Measurements from ENCODE around the gene KDM4B.

KDM4B gene

DNA sequence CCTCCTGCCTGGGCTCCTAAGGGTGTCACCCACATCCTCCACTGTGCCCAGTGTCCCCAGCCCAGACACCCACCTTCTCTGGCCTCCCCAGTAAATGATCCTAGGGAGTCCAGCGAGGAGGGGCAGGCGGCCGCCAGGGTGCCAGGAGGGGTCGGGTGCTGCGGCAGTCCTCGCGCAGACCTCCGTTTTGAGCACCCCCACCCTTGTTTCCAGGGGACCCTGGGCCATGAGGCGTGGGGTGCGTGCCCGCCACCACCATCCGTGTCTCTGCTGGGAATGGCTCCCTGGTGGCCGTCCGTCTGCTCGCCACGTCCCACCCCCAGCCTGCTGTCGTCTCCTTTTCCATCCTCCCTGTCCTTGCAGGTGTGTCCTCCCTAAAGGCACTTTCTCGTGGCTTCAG, 133.0 kb downstream of the KDM4B start:
- peaks cover 19% of the 10 kb centered on the region for H3K9me3 ChIP-seq (ENCODE audit: control insufficient read depth, low read length)
- no peak overlapping the region for H3K27ac ChIP-seq (ENCODE audit: insufficient read depth, low read length, poor library complexity, severe bottlenecking)
- no peak for DNase-seq
- H3K4me1 ChIP-seq (ENCODE audit: control insufficient read depth, insufficient read depth, low read length, poor library complexity, severe bottlenecking), result no peaks in the 10 kb centered on the region
- H3K4me3 ChIP-seq (ENCODE audit: insufficient read depth, low read depth, low read length, poor library complexity, severe bottlenecking), result no peak overlapping the region
- peaks cover 29% of the 10 kb centered on the region for H3K36me3 ChIP-seq (ENCODE audit: control insufficient read depth, insufficient read depth, low read length)
- no peaks in the 10 kb centered on the region for H3K27me3 ChIP-seq (replicated peaks; ENCODE audit: control insufficient read depth, insufficient read depth, low read length, poor library complexity, severe bottlenecking)

DNA sequence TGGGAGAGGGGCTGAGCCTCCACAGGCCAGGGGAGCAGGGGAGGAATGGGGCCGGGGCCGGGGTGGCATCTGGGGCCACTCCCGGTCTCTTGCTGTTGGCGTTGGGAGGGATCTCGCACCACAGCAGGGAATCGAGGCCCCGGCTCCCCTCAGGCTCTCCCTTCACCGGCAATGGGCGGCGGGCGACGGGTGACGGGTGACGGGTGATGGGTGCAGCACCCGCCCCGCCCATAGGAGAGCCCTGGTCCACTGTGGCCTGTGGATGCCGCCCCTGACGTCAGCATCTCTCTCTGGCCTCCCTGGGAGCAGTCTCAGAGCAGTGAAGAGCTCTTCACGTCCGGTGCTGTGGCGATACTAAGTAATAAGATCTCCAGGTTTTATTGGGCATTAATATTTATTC, 133.6 kb downstream of the KDM4B start:
- DNase-seq, result no peak
- Histone ChIP-seq H3K27ac (ENCODE audit: insufficient read depth, low read length, poor library complexity, severe bottlenecking) (no peak overlapping the region), H3K9me3 (ENCODE audit: control insufficient read depth, low read length) (peaks cover 19% of the 10 kb centered on the region), H3K4me1 (ENCODE audit: control insufficient read depth, insufficient read depth, low read length, poor library complexity, severe bottlenecking) (no peaks in the 10 kb centered on the region), H3K4me3 (ENCODE audit: insufficient read depth, low read depth, low read length, poor library complexity, severe bottlenecking) (no peak overlapping the region), H3K36me3 (ENCODE audit: control insufficient read depth, insufficient read depth, low read length) (peaks cover 26% of the 10 kb centered on the region), H3K27me3 (replicated peaks; ENCODE audit: control insufficient read depth, insufficient read depth, low read length, poor library complexity, severe bottlenecking) (no peaks in the 10 kb centered on the region)

DNA sequence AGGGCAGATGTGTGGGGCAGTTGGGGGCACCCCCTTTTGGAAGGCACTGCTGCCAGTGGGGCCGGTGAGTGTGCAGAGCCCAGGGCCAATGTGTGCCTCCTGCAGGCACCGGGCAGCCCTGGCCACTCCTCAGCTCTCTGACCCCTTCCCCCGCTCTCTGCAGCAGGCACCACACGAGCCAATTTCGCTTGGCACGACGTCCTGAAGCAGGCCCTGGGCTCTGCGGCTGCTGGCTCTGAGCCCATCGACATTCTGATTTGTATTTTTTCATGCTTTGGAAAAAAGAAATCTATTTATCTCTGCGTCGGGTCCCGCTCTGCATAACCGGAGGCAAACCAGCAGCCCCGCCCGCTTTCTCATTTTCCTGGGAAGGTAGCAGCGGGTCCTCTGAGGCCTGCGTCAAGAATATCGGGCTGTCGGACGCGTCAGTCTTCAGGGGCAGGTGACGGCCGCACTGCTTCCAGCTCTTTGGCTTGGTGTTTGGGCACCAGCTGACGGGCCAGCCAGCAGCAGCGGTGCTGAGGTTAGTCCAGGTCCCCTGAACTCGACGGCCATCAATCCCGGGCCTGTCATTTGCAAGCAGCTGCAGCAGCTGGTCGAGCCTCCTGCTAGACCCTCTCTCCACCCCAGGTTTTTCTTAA, 134.3 kb downstream of the KDM4B start:
- no peaks in the 10 kb centered on the region for H3K4me1 ChIP-seq (ENCODE audit: control insufficient read depth, insufficient read depth, low read length, poor library complexity, severe bottlenecking)

DNA sequence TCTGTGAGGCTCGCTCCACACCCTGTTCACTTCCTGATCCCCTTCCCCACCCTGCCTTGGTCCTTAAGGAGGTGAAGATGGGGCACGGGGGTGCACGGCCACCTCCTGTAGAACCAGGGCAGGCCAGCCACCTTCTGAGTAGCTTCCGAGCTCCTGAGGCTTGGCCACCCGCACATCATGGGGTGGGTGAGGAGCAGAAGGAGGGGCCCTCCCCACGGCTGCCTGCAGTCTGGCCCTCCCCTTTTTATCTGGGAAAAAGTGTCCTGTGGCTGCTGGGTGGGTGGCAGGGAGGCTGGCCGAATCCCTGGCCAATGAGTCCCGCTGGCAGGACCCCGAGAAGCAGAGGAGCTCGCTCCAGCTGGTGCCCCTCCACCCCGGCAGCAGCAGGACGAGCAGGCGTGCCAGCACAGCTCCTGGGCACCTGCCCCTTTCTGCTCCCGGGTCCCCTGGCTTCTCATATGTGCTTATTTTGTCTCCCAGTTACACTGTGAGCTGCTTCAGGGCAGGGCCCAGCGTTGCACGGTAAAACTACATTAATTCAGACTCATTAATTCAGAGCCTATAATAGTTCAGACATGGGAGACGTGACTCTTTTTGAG, 135.0 kb downstream of the KDM4B start:
- DNase-seq, result no peak
- Histone ChIP-seq H3K4me1 (ENCODE audit: control insufficient read depth, insufficient read depth, low read length, poor library complexity, severe bottlenecking) (no peaks in the 10 kb centered on the region), H3K27me3 (replicated peaks; ENCODE audit: control insufficient read depth, insufficient read depth, low read length, poor library complexity, severe bottlenecking) (no peaks in the 10 kb centered on the region), H3K9me3 (ENCODE audit: control insufficient read depth, low read length) (peaks cover 11% of the 10 kb centered on the region), H3K36me3 (ENCODE audit: control insufficient read depth, insufficient read depth, low read length) (peaks cover 14% of the 10 kb centered on the region), H3K27ac (ENCODE audit: insufficient read depth, low read length, poor library complexity, severe bottlenecking) (no peak overlapping the region), H3K4me3 (ENCODE audit: insufficient read depth, low read depth, low read length, poor library complexity, severe bottlenecking) (no peak overlapping the region)

More for the DNA sequence above, 134.3 kb downstream of the KDM4B start:
- H3K9me3 ChIP-seq (ENCODE audit: control insufficient read depth, low read length), result peaks cover 18% of the 10 kb centered on the region
- no peak for DNase-seq
- H3K4me3 ChIP-seq (ENCODE audit: insufficient read depth, low read depth, low read length, poor library complexity, severe bottlenecking), result no peak overlapping the region
- no peak overlapping the region for H3K27ac ChIP-seq (ENCODE audit: insufficient read depth, low read length, poor library complexity, severe bottlenecking)
- H3K27me3 ChIP-seq (replicated peaks; ENCODE audit: control insufficient read depth, insufficient read depth, low read length, poor library complexity, severe bottlenecking), result no peaks in the 10 kb centered on the region
- H3K36me3 ChIP-seq (ENCODE audit: control insufficient read depth, insufficient read depth, low read length), result peaks cover 21% of the 10 kb centered on the region

GRCh38 chr19:5104871-5105351, 136.0 kb downstream of the KDM4B start:
- H3K36me3 ChIP-seq (ENCODE audit: control insufficient read depth, insufficient read depth, low read length), result peaks cover 7% of the 10 kb centered on the region
- H3K27ac ChIP-seq (ENCODE audit: insufficient read depth, low read length, poor library complexity, severe bottlenecking), result no peak overlapping the region
- no peak for DNase-seq
- H3K4me1 ChIP-seq (ENCODE audit: control insufficient read depth, insufficient read depth, low read length, poor library complexity, severe bottlenecking), result no peaks in the 10 kb centered on the region
- peaks cover 2% of the 10 kb centered on the region for H3K9me3 ChIP-seq (ENCODE audit: control insufficient read depth, low read length)
- H3K4me3 ChIP-seq (ENCODE audit: insufficient read depth, low read depth, low read length, poor library complexity, severe bottlenecking), result no peak overlapping the region
- H3K27me3 ChIP-seq (replicated peaks; ENCODE audit: control insufficient read depth, insufficient read depth, low read length, poor library complexity, severe bottlenecking), result no peaks in the 10 kb centered on the region

GRCh38 chr19:5106191-5106726, 137.3 kb downstream of the KDM4B start:
- Histone ChIP-seq H3K27ac (ENCODE audit: insufficient read depth, low read length, poor library complexity, severe bottlenecking) (no peak overlapping the region), H3K9me3 (ENCODE audit: control insufficient read depth, low read length) (no peaks in the 10 kb centered on the region), H3K27me3 (replicated peaks; ENCODE audit: control insufficient read depth, insufficient read depth, low read length, poor library complexity, severe bottlenecking) (no peaks in the 10 kb centered on the region), H3K4me3 (ENCODE audit: insufficient read depth, low read depth, low read length, poor library complexity, severe bottlenecking) (no peak overlapping the region), H3K4me1 (ENCODE audit: control insufficient read depth, insufficient read depth, low read length, poor library complexity, severe bottlenecking) (no peaks in the 10 kb centered on the region), H3K36me3 (ENCODE audit: control insufficient read depth, insufficient read depth, low read length) (peaks cover 11% of the 10 kb centered on the region)
- DNase-seq, result no peak

- H3K36me3 ChIP-seq (ENCODE audit: control insufficient read depth, insufficient read depth, low read length), result peaks cover 19% of the 10 kb centered on the region
- no peak for DNase-seq
- H3K27me3 ChIP-seq (replicated peaks; ENCODE audit: control insufficient read depth, insufficient read depth, low read length, poor library complexity, severe bottlenecking), result no peaks in the 10 kb centered on the region
- no peaks in the 10 kb centered on the region for H3K4me1 ChIP-seq (ENCODE audit: control insufficient read depth, insufficient read depth, low read length, poor library complexity, severe bottlenecking)
- H3K4me3 ChIP-seq (ENCODE audit: insufficient read depth, low read depth, low read length, poor library complexity, severe bottlenecking), result no peak overlapping the region
- no peaks in the 10 kb centered on the region for H3K9me3 ChIP-seq (ENCODE audit: control insufficient read depth, low read length)
- H3K27ac ChIP-seq (ENCODE audit: insufficient read depth, low read length, poor library complexity, severe bottlenecking), result no peak overlapping the region
Measured at GRCh38 chr19:5106971-5107370, 138.1 kb downstream of the KDM4B start.

GRCh38 chr19:5107432-5108122, 138.7 kb downstream of the KDM4B start:
- no peak overlapping the region for H3K27ac ChIP-seq (ENCODE audit: insufficient read depth, low read length, poor library complexity, severe bottlenecking)

GRCh38 chr19:5108123-5108596, 139.2 kb downstream of the KDM4B start:
- Histone ChIP-seq H3K9me3 (ENCODE audit: control insufficient read depth, low read length) (no peaks in the 10 kb centered on the region), H3K27me3 (replicated peaks; ENCODE audit: control insufficient read depth, insufficient read depth, low read length, poor library complexity, severe bottlenecking) (no peaks in the 10 kb centered on the region), H3K4me3 (ENCODE audit: insufficient read depth, low read depth, low read length, poor library complexity, severe bottlenecking) (no peak overlapping the region), H3K36me3 (ENCODE audit: control insufficient read depth, insufficient read depth, low read length) (peaks cover 20% of the 10 kb centered on the region), H3K4me1 (ENCODE audit: control insufficient read depth, insufficient read depth, low read length, poor library complexity, severe bottlenecking) (no peaks in the 10 kb centered on the region), H3K27ac (ENCODE audit: insufficient read depth, low read length, poor library complexity, severe bottlenecking) (no peak overlapping the region)
- DNase-seq, result no peak

More at GRCh38 chr19:5107432-5108122, 138.7 kb downstream of the KDM4B start:
- no peak for DNase-seq
- Histone ChIP-seq H3K4me1 (ENCODE audit: control insufficient read depth, insufficient read depth, low read length, poor library complexity, severe bottlenecking) (no peaks in the 10 kb centered on the region), H3K9me3 (ENCODE audit: control insufficient read depth, low read length) (no peaks in the 10 kb centered on the region), H3K36me3 (ENCODE audit: control insufficient read depth, insufficient read depth, low read length) (peaks cover 20% of the 10 kb centered on the region), H3K27me3 (replicated peaks; ENCODE audit: control insufficient read depth, insufficient read depth, low read length, poor library complexity, severe bottlenecking) (no peaks in the 10 kb centered on the region), H3K4me3 (ENCODE audit: insufficient read depth, low read depth, low read length, poor library complexity, severe bottlenecking) (no peak overlapping the region)

DNA sequence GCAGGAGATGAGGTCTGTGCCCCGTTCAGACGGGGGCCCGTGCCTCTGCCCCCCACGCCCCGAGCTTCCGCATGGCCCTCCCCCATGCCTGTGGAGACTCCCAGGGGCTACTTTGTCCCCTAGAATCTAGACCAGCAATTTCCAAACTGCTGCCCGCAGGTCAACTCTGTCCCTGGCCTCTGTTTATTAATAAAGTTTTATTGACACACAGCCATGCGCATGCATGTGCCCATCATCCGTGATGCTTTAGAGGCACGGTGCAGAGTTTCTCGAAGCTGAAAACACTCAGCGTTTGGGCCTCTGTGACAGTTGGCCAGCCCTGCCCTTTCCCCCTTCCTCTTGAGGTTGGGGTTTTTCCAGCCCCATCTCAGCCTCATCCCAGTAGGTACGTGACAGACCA, 140.0 kb downstream of the KDM4B start:
- Histone ChIP-seq H3K27me3 (replicated peaks; ENCODE audit: control insufficient read depth, insufficient read depth, low read length, poor library complexity, severe bottlenecking) (no peaks in the 10 kb centered on the region), H3K9me3 (ENCODE audit: control insufficient read depth, low read length) (no peaks in the 10 kb centered on the region), H3K27ac (ENCODE audit: insufficient read depth, low read length, poor library complexity, severe bottlenecking) (no peak overlapping the region), H3K36me3 (ENCODE audit: control insufficient read depth, insufficient read depth, low read length) (peaks cover 20% of the 10 kb centered on the region), H3K4me3 (ENCODE audit: insufficient read depth, low read depth, low read length, poor library complexity, severe bottlenecking) (no peak overlapping the region), H3K4me1 (ENCODE audit: control insufficient read depth, insufficient read depth, low read length, poor library complexity, severe bottlenecking) (no peaks in the 10 kb centered on the region)
- DNase-seq, result no peak

Measured in effector memory CD4-positive, alpha-beta T cell (primary cell).